Stimulated activated CD8-positive, alpha-beta memory T cell treated with anti-CD3 and anti-CD28 coated beads, Interleukin-2, amount 100 ng/mL, for 1 hour (primary cell): Measurements from ENCODE around the gene IFT22.
"Not testable (repeated sequence)": the region's sequence is repeated elsewhere in the genome, so short reads cannot be mapped to it uniquely, and the experiment has no call there.

Experiments used
- DNase-seq, 2 donors: peaks; one replicate each; pipeline ENCODE4 v3.0.0-alpha.2; 2020; ENCODE audit warnings: low read depth in 2 of 2

The IFT22 gene

DNA sequence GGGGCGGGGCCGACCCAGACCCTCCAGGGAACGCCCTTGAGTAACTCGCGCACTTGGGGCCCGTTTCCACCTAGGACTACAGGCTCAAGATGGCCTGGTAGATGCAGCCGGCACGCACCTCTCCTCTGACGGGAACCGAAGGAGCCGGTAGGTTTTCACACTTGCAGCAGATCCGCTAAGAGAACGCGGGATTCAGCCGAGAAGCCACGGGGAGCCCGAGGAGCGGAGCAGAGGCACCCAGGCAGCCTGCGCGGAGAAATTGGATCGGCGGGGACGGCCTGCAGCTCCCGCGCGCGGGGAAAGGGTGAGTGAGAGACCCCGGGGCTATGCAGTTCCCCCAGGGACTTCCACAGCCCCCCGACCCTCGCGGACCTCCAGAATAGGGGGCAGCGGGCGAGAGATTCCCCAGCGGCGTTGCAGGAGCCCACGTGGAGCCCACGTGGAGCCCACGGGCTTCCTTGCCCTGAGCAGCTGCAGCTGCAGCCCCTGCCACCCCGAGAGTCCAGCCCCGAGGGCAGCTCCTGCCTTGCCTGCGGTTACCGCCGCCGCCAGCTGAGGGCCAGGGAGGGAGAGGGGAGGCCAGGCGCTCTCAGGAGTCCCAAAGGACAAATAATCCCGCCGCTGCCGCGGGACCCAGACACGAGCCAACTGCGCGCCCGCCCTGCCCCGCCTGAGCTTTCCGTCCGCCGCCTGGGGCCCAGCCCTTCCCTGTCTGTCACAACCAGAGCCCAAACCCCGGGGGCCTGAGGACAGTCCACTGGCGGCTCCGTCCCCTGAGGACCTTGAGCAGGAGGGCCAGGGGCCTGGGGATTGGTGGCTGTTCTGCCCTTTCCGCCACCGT, 13.1 kb downstream of the IFT22 start:
- no peak for DNase-seq

DNA sequence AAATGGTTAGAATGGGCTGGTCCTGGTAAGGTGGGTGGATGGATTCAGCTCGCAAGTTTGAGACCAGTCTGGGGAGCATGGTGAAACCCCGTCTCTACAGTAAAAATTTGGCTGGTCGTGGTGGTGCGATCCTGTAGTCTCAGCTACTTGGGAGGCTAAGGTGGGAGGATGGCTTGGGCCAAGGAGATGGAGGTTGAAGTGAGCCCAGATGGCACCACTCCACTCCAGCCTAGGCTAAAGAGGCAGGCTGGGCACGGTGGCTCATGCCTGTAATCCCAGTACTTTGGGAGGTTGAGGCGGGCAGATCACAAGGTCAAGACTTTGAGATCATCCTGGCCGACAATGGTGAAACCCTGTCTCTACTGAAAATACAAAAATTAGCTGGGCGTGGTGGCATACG, 15.3 kb downstream of the IFT22 start:
- no peak for DNase-seq

DNA sequence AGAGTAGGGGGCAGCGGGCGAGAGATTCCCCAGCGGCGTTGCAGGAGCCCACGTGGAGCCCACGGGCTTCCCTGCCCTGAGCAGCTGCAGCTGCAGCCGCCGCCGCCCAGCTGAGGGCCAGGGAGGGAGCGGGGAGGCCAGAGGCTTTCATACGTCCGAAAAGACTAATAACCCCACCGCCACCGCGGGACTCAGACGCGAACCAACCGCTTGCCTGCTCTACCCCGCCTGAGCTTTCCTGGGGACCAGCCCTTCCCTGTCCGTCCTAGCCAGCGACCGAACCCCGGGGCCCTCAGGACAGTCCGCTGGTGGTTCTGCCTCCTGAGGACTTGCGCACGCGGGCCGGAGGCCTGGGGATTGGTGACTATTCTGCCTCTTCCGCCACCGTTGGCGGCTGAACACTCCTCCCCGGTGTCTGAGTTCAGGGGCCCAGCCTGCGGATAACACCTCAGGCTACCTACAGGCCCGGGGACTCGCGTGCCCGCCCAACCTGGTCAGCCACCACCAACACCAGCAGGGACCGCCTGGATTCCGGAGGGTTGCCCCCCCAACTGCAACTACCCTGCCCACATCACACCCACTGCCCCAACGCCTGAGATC, 18.4 kb downstream of the IFT22 start:
- DNase-seq = no peak

DNA sequence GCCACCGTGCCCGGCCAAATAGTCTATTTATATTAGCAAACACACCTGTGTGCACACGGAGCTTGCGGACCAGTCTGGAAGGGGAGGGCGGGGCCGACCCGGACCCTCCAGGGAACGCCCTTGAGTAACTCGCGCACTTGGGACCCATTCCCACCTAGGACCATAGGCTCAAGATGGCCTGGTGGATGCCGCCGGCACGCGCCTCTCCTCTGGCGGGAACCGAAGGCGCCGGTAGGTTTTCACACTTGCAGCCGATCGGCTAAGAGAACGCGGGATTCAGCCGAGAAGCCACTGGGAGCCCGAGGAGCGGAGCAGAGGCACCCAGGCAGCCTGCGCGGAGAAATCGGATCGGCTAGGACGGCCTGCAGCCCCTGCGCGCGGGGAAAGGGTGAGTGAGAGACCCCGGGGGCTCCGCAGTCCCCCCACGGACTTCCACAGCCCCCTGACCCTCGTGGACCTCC, 18.9 kb downstream of the IFT22 start:
- no peak for DNase-seq

DNA sequence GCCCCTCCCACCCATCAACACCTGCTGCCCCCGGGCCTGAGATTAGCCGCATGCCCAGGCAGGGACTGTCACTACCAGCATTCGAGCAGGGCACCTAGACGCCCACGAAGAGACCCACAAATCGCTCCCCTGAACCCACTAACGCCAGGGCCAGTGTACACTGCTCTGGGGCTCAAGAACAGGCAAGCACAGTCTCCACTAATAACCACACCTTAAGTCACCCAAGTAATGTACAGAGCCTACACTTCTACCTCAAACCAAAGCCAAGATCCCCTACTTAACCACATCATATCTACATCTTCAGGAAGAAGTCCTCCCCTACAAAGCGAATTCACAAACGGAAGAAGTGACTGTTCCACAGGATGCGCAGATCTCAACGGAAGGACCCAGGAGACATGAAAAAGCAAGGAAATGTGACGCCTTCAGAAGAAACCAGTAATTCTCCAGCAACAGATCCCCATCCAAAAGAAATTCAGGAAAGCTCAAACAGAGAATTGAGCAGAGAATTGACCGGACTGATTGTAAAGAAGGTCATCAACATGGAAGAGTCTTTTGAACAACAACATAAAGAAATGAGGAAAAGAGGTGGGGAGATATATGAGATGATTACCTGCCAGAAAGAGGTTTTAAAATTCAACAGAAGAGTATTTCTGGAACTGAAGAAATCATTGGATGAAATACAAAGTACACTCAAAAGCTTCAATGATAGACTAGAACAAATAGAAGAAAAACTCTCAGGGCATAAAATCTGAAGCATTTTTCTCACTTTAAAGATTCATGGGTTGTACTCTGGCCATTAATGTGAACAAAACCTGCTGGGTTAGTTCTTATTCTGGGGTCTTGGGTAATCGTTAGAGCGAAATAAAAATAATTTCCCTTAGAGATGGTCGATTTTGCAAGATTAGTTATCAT, 20.9 kb downstream of the IFT22 start:
- no peak for DNase-seq

DNA sequence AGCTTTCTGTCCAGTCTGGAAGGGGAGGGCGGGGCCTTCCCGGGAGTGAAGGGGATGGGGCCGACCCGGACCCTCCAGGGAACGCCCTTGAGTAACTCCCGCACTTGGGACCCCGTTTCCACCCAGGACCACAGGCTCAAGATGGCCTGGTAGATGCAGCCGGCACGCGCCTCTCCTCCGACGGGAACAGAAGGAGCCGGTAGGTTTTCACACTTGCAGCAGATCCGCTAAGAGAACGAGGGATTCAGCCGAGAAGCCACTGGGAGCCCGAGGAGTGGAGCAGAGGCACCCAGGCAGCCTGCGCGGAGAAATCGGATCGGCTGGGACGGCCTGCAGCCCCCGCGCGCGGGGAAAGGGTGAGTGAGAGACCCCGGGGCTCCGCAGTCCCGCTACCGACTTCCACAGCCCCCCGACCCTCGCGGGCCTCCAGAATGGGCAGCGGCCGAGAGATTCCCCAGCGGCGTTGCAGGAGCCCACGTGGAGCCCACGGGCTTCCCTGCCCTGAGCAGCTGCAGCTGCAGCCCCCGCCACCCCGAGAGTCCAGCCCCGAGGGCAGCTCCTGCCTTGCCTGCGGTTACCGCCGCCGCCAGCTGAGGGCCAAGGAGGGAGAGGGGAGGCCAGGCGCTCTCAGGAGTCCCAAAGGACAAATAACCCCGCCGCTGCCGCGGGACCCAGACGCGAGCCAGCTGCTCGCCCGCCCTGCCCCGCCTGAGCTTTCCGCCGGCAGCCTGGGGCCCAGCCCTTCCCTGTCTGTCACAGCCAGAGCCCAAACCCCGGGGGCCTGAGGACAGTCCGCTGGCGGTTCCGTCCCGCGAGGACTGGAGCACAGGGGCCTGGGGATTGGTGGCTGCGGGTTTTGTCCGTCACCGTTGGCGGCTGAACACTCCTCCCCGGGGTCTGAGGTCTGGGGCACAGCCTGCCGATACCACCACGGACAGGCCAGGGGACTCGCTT, 21.8 kb downstream of the IFT22 start:
- no peak for DNase-seq

DNA sequence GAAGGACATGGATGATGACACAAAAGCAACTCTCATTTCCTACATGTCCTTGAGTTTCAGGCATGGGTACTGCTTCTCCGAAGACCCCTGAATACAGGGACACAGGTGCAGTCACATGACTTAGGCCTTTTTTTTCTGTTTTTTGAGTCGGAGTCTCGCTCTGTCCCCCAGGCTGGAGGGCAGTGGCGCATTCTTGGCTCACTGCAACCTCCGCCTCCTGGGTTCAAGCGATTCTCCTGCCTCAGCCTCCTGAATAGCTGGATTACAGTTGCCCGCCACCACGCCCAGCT, 26.8 kb downstream of the IFT22 start:
- DNase-seq = no peak

DNA sequence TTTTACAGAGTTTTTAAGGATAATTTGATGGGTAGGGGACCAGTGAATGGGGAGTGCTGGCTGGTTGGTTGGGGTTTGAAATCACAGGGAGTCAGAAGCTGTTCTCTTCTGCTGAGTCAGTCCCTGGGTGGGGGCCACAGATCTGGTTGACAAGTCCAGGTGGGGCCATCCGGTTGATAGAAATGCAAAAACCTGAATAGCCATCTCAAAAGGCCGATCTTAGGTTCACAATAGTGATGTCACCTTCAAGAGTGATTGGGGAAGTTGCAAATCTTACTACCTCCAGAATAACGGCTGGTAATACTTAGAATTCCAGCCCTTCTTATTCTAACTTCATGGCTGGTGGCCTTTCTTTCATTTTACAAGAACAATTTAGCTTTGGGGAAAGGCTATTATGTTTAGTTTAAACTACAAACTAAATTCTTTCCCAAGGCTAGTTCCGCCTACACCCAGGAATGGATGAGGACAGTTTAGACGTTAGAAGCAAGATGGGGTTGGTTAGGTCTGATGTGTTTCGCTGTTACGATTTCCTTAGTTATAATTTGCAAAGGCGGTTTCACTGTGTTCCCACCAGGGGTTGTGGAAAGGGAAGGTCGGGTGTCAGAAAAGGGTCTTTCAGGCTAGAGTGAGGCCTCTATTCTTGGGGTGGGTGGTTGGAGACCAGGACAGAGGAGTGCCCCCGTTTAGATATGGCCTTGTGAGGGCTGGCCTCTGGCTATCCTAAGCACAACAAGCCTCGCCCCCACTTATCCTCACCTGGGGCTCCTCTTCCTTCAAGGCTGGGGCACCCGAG, 27.4 kb downstream of the IFT22 start:
- DNase-seq = no peak

DNA sequence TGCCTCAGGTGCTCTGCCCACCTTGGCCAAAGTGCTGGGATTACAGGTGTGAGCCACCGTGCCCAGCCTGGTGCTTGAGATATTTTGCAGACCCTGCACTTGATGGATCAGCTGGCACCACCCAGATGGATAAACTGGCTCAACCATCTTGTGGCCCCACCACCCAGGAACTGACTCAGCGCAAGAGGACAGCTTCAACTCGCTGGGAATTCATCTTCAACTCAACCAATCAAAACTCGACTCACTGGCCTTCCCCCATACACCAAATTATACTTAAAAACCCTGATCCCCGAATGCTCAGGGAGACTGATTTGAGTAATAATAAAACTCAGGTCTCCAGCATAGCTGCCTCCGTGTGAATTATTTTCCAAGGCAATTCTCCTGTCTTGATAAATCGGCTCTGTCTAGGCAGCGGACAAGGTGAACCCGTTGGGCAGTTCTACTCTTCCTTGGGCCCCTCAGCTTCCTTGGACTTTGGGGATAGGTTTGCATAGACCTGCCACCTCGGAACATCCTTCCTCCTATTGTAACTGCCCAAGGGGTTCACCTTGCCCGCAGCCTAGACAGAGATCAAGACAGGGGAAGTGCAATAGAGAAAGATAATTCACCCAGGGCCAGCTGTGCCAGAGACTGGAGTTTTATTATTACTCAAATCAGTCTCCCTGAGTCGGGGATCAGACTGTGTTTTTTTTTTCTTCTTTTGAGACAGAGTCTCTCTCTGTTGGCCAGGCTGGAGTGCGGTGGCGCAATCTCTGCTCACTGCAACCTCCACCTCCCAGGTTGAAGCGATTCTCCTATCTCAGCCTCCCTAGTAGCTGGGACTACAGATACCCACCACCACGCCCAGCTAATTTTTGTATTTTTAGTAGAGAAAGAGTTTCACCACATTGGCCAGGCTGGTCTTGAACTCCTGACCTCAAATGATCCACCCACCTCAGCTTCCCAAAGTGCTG, 28.3 kb downstream of the IFT22 start:
- DNase-seq = not testable (repeated sequence)

DNA sequence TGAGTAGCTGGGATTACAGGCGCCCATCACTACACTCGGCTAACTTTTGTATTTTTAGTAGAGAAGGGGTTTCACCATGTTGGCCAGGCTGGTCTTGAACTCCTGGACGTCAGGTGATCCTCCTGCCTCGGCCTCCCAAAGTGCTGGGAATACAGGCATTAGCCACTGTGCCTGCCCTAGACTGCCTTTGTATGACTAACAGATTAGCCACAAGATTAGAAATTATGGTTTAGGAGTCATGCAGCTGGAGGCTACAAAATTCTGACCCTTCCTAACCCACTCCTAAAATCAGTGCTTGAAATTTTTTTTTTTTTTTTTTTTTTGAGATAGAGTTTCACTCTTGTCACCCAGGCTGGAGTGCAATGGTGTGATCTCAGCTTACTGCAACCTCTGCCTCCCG, 29.0 kb downstream of the IFT22 start:
- not testable (repeated sequence) for DNase-seq

DNA sequence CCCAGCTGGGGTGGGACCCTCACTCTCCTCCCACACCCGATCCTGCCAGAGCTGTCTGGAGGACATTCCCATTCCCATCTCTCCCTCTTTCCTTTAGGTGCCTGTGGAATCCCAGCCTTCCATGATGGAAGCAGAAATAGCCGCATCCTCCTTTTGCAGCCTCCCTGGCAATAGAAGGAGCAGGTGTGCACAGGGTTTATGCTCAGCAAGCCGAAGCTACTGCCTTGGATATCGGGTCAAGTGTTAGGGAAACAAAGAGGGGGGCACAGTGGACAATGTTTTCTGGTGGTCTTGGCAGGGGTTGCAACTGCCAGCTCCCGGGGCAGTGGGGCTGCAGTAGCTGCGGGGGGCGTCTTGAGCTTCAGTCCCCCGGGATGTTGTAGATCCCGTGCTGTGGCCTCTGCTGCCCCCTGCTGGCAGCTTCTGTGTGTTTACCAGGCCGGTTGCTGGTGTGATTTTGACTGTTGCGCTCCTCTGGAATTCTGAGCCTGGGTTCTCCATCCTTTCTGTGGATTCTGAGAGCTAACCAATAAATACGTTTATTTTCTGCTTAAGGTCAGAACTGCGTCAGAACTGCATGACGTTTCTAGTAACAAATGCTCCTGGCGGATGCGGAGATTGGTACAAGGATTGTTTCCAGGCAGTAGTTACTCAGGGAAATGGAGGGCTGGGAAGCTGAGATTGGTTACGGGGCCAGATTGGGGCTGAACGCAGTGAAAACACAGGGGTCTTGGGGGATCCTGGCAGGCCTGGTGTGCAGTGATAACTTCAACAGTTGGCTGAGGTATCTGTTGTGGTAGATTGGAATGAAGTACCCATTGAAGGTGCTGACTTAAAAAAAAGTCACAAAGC, 31.2 kb downstream of the IFT22 start:
- peak; percentile 32 to 41 for DNase-seq

DNA sequence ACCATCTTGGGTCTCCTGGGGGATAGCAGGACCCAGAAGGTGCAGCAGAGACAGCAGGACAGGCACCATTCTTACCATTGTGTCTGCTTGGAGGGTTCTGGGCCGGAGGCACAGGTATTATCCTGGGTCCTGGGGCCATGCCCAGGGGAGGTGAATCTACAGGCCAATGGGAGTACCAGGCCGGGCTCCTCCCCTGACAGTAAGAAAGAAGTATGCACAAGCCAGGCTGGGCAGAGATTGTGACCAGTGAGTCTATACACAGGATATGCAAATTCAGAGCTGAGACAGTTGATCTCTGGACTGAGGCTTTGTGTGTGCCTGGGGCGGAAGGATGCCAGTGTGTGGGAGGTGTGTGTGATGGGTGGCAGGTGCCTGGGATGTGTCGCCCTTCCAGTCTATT, 31.9 kb downstream of the IFT22 start:
- not testable (repeated sequence) for DNase-seq

DNA sequence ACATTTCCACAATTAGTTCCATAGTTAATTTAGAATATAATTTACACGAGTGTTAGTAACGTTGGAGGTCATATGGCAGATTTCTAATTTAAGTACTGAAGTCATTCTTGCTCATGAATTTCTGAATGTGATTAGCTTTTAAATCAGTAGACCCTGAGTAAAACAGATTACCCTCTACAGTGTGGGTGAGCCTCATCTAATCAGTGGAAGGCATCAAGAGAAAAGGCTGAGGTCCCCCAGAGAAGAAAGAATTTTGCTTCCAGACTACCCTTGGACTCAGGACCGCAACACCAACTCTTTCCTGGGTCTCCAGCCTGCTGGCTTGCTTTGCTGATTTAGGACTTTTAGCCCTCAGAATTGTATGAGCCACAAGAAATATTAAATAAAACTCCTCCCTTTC, 33.2 kb downstream of the IFT22 start:
- DNase-seq = no peak

DNA sequence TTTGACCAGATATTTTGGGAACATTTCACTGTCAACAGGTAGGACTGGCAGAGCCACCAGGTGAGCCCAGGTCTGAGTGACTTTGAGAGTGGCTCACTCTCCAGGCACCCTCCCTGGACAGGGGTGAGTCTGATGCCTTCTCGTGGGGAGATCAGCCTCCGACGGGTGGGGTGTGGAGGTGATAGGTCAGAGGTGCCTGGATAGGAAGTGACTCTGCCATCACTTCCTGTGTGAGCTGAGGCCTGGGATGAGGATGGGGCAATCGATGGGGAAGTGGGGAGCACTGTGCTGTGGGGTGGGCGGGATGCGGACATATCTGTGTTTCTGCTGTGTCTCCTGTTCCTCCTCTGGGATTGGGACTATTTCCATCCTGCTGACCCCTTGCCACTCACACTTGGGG, 34.6 kb downstream of the IFT22 start:
- no peak for DNase-seq

DNA sequence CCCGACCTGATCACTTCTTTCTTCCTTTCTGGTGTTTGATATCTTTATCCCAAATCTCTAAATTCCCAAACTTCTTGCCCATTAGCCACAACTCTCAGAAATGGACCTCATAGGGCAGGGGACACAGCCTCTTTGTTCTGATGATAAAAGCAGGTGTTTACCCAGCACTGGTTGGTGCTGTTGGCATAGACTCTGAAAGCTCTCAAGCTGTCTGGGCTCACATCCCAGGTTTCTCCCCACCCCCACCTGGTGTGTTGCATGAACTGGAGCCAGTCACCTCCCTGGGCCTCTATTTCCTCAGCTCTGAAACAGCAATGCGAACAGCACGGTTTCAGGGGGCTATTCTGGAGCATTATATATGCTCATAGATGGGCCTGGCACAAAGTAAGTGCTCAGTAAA, 35.7 kb downstream of the IFT22 start:
- DNase-seq = not testable (repeated sequence)

DNA sequence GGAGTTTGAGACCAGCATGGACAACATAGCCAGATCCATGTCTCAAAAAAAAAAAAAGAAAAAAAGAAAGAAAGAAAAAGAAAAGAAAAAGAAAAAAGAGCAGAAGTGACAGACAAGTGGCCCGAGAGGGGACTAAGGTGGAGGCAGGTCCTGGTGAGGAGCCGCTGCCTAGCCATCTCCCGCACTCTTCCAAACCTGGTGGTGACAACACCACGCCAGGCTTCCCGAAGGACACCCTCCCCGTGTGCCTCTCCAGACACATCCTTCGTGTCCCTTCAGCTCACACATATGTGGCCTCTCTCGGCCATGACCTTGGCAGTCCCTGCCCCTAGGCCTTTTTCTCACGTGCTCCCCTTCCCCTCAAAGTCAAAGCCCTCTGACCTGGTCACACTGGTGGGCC, 36.4 kb downstream of the IFT22 start:
- no peak for DNase-seq

DNA sequence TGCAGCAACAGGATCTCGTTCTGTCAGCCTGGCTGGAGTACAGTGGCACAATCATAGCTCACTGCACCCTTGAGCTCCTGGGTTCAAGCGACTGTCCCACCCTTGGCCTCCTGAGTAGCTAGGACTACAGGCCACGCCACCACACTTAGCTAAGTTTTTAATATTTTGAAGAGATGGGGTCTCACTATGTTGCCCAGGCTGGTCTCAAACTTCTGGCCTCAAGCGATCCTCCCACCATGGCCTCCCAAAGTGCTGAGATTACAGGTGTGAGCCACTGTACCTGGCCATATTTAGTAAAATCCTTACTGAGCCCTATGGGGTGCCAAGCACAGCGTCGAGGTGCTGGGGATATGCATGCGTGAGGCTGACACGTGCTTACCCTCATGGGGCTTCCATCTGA, 40.7 kb downstream of the IFT22 start:
- DNase-seq = not testable (repeated sequence)

DNA sequence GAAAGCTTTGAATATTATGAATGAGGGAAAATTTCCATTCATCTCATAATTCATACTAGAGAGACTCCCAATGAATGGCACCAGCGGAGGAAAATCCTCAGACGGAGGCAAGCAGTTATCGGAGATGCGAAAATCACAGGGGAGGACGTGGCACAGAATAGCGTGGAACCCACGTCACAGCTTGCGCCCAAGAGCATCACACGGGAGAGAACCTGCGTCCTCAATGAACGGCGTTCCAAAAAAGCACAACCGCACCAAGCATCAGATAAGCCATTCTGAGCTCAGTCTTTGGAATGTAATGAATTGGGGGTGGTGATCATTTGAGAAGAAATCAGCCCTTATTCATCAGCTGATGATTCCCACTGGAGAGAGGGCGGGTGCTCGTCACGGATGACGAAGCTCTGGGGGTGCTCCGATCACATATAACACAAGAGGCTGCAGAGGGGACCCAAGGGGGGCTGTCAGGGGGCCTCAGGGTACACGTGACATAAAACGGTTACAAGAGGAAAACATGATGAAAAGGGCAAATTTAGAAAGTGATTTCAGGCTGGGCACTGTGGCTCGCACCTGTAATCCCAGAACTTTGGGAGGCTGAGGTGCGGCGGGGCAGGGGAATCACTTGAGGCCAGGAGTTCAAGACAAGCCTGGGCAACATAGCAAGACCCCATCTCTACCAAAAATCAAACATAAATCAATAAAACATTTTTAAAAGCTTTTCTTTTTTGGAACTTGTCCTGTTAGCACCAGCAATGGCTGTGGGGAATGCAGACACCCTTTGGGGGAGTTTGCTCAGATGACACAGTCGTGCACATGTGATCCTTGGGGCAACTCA, 42.9 kb downstream of the IFT22 start:
- DNase-seq = no peak
